ENCODE data around the gene BLM. TPM values are rescaled to one million over a fixed set of nuclear protein-coding genes. Genes with fewer than 3 reads are reported as not detected.

Gene BLM
- total and polyA plus RNA-seq, 2 of the 13 experiments (the other 11 are each of a cell fraction or from before 2014, with no cell fraction given) = 5.1 to 11.8 TPM

- TF ChIP-seq FIP1L1 (IDR thresholded peaks at IDR 0.05; ENCODE audit: borderline replicate concordance, insufficient read depth, low read depth, low read length) (no peak), MAX (IDR thresholded peaks at IDR 0.05) (peak; percentile 94), ZNF644 (CRISPR knock-in tag; IDR thresholded peaks at IDR 0.05; ENCODE audit: low read depth) (no peak), TGIF2 (CRISPR knock-in tag; IDR thresholded peaks at IDR 0.05) (peak; percentile 94), KAT7 (CRISPR knock-in tag; IDR thresholded peaks at IDR 0.05; ENCODE audit: borderline replicate concordance) (0 out of 2 replicates have a peak, but pooled peaks have one; percentile 24), ZNF34 (CRISPR knock-in tag; IDR thresholded peaks at IDR 0.05; ENCODE audit: borderline replicate concordance) (no peak), ZSCAN31 (CRISPR knock-in tag; IDR thresholded peaks at IDR 0.05; ENCODE audit: low read depth) (0 out of 2 replicates have a peak, but pooled peaks have one; percentile 57), ZFP90 (CRISPR knock-in tag; IDR thresholded peaks at IDR 0.05; ENCODE audit: borderline replicate concordance) (no peak), ZNF24 (IDR thresholded peaks at IDR 0.05) (no peak), ETV5 (CRISPR knock-in tag; IDR thresholded peaks at IDR 0.05; ENCODE audit: borderline replicate concordance) (peak; percentile 64), ZNF670 (CRISPR knock-in tag; IDR thresholded peaks at IDR 0.05; ENCODE audit: borderline replicate concordance) (no peak; the same call in 1 of the 2 replicates), MZF1 (CRISPR knock-in tag; IDR thresholded peaks at IDR 0.05; ENCODE audit: borderline replicate concordance) (no peak)
- TF ChIP-seq, protein P1, sequence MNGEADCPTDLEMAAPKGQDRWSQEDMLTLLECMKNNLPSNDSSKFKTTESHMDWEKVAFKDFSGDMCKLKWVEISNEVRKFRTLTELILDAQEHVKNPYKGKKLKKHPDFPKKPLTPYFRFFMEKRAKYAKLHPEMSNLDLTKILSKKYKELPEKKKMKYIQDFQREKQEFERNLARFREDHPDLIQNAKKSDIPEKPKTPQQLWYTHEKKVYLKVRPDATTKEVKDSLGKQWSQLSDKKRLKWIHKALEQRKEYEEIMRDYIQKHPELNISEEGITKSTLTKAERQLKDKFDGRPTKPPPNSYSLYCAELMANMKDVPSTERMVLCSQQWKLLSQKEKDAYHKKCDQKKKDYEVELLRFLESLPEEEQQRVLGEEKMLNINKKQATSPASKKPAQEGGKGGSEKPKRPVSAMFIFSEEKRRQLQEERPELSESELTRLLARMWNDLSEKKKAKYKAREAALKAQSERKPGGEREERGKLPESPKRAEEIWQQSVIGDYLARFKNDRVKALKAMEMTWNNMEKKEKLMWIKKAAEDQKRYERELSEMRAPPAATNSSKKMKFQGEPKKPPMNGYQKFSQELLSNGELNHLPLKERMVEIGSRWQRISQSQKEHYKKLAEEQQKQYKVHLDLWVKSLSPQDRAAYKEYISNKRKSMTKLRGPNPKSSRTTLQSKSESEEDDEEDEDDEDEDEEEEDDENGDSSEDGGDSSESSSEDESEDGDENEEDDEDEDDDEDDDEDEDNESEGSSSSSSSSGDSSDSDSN (CRISPR knock-in tag; IDR thresholded peaks at IDR 0.05) = no peak
Observed at GRCh38 chr15:90716976-90717821, at the start of gene BLM (continued).

Data from HepG2 (cell line).